T-helper 1 cell treated with Interleukin-12 subunit alpha and Interleukin-12 subunit beta and Interleukin-4 antibody, amounts not matched to agents 30 μg/mL and 1 μg/mL, for 36 hours (primary cell): Measurements from ENCODE around the gene RPF1.
A peak's percentile ranks its signal among the peaks of the same experiment; 100 is the strongest.
"Not testable (repeated sequence)": the region's sequence is repeated elsewhere in the genome, so short reads cannot be mapped to it uniquely, and the experiment has no call there.

ENCODE experiments used
- H3K27ac Mint-ChIP-seq: one replicate; pipeline ENCODE4 v1.8.0; 2021; ENCODE audit warnings: mild to moderate bottlenecking, mixed read lengths
- H3K27me3 Mint-ChIP-seq: one replicate; pipeline ENCODE4 v1.8.0; 2021; ENCODE audit warnings: low read depth, mixed read lengths
- H3K36me3 Mint-ChIP-seq: one replicate; pipeline ENCODE4 v1.8.0; 2021; ENCODE audit warnings: low read depth, mixed read lengths
- H3K4me1 Mint-ChIP-seq: one replicate; pipeline ENCODE4 v1.8.0; 2021; ENCODE audit warnings: low read depth, mixed read lengths
- H3K4me3 Mint-ChIP-seq: one replicate; pipeline ENCODE4 v1.8.0; 2021; ENCODE audit warnings: mild to moderate bottlenecking, moderate library complexity, mixed read lengths
- H3K9me3 Mint-ChIP-seq: one replicate; pipeline ENCODE4 v1.8.0; 2021; ENCODE audit warnings: mixed read lengths

Gene RPF1

DNA sequence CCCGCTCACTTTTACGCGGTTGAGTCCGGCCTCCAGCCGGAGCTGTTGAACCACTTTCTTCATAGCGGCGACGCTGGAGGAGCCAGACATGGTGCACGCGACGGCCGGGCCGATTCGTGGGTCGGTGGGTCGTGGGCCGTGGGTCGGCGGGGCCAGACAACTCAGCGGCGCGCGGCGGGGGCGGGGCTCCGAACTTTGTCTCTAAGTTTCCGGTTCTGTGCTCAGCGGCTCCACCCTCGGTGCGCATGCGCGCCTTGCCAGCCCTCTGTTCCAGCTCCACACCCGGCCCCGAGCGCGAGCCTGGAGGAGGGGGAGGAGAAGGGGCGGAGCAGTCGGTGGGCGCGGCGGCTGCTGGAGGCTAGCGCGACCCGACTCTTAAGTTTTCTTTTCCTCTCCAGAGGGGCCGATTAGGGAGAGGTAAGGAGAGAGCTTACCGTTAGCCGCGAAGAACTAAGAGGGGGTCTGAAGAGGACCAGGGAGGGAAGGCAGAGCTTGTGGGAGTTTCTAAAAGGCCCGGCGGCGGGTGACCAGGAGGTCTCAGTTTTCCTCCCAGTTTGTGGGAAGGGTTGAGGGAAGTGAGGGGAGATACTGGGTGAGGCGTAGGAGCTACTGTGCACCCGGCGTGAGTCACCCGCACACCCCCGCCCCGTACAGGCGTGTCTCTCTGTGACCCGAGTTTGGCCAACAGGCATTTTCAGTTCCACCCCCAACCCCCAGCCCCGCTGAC, 27.1 kb downstream of the RPF1 start, which contains the start of the genes GNG5 and SPATA1:
Gene GNG5 (minus strand): TSS at position 580 of the 727 bp plus-strand sequence. CDS start 490 bp downstream, at position 90.
Gene SPATA1 (plus strand): TSS at position 385 of the 727 bp plus-strand sequence. CDS start 9,974 bp downstream, outside the sequence.
- Mint-ChIP-seq H3K9me3 (peaks cover 17% of the 10 kb centered on the region), H3K4me3 (peak within 1 kb of the TSS; percentile 97), H3K27ac (peak within 1 kb of the TSS; percentile 99), H3K4me1 (peaks cover 31% of the 10 kb centered on the region), H3K36me3 (peaks cover 31% of the 10 kb centered on the region), H3K27me3 (no peaks in the 10 kb centered on the region)

GRCh38 chr1:84506729-84507453, 27.8 kb downstream of the RPF1 start:
- Mint-ChIP-seq H3K36me3 (peaks cover 23% of the 10 kb centered on the region), H3K4me3 (peak overlapping the region; percentile 94), H3K27ac (peak overlapping the region; percentile 99), H3K4me1 (peaks cover 25% of the 10 kb centered on the region), H3K9me3 (peaks cover 17% of the 10 kb centered on the region), H3K27me3 (no peaks in the 10 kb centered on the region)

DNA sequence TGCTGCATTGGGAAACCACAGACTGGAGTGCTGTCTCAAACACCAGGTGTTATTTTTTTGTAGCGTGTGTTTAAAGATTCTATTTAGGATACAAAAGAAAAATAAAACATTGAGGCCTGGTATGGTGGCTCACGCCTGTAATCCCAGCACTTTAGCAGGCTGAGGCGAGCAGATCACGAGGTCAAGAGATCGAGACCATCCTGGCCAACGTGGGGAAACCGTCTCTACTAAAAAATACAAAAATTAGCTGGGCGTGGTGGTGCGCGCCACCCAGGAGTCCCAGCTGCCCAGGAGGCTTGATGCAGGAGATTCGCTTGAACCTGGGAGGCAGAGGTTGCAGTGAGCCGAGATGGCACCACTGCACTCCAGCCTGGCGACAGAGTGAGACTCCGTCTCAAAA, 28.8 kb downstream of the RPF1 start:
- H3K4me1 Mint-ChIP-seq = peaks cover 25% of the 10 kb centered on the region
- H3K9me3 Mint-ChIP-seq = peaks cover 17% of the 10 kb centered on the region
- not testable (repeated sequence) for H3K4me3 Mint-ChIP-seq, H3K27me3 Mint-ChIP-seq, H3K27ac Mint-ChIP-seq
- peaks cover 23% of the 10 kb centered on the region for H3K36me3 Mint-ChIP-seq

- H3K27ac Mint-ChIP-seq = peak overlapping the region; percentile 36
- H3K27me3 Mint-ChIP-seq = no peaks in the 10 kb centered on the region
- H3K4me1 Mint-ChIP-seq = peaks cover 20% of the 10 kb centered on the region
- H3K4me3 Mint-ChIP-seq = peak overlapping the region; percentile 40
- peaks cover 20% of the 10 kb centered on the region for H3K36me3 Mint-ChIP-seq
- peaks cover 17% of the 10 kb centered on the region for H3K9me3 Mint-ChIP-seq
Measured at GRCh38 chr1:84508510-84508909, 29.4 kb downstream of the RPF1 start.

DNA sequence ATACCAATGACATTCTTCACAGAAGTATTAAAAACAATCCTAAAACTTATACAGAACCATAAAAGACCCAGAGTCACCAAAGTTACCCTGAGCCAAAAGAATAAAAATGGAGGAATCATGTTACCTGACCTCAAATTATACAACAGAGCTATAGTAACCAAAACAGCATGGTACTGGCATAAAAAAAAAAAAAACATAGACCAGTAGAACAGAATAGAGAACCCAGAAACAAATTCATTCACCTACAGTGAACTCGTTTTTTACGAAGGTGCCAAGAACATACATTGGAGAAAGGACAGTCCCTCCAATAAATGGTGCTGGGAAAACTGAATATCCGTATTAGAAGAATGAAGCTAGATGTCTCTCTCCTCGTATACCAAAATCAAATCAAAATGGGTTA, 30.0 kb downstream of the RPF1 start:
- peaks cover 20% of the 10 kb centered on the region for H3K36me3 Mint-ChIP-seq
- H3K4me3 Mint-ChIP-seq = no peak overlapping the region
- H3K27ac Mint-ChIP-seq = no peak overlapping the region

DNA sequence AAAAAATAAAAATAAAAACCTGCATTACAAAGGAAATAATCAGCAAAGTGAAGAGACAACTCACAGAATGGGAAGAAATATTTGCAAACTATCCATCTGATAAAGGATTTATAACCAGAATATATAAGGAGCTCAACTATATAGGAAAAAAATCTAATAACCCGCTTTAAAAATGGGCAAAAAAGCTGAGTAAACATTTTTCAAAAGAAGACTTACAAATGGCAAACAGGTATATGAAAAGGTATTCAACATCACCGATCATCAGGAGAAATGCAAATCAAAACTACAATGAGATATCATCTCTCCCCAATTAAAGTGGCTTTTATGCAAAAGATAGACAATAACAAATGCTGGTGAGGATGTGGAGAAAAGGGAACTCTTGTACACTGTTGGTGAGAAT, 31.1 kb downstream of the RPF1 start:
- peaks cover 17% of the 10 kb centered on the region for H3K36me3 Mint-ChIP-seq

More for the DNA sequence above, 30.0 kb downstream of the RPF1 start:
- peaks cover 17% of the 10 kb centered on the region for H3K9me3 Mint-ChIP-seq
- peaks cover 16% of the 10 kb centered on the region for H3K4me1 Mint-ChIP-seq
- no peaks in the 10 kb centered on the region for H3K27me3 Mint-ChIP-seq

DNA sequence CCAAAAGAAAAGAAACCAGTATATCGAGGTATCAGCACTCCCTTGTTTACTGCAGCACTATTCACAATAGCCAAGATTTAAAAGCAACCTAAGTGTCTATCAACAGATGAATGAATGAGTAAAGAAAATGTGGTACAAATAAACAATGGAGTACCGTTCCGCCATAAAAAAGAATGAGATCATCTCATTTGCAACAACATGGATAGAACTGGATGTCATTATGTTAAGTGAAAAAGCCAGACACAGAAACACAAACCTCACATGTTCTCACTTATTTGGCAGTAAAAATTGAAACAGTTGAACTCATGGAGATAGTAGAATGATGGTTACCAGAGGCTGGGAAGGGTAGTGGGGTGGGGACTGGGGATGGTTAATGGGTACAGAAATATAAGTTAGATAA, 31.6 kb downstream of the RPF1 start:
- Mint-ChIP-seq H3K27ac (no peak overlapping the region), H3K4me1 (peaks cover 3% of the 10 kb centered on the region), H3K36me3 (peaks cover 17% of the 10 kb centered on the region), H3K27me3 (no peaks in the 10 kb centered on the region), H3K4me3 (no peak overlapping the region), H3K9me3 (peaks cover 17% of the 10 kb centered on the region)

More for the DNA sequence above, 31.1 kb downstream of the RPF1 start:
- H3K27me3 Mint-ChIP-seq = no peaks in the 10 kb centered on the region
- H3K9me3 Mint-ChIP-seq = peaks cover 17% of the 10 kb centered on the region
- H3K27ac Mint-ChIP-seq = no peak overlapping the region
- H3K4me1 Mint-ChIP-seq = peaks cover 6% of the 10 kb centered on the region
- no peak overlapping the region for H3K4me3 Mint-ChIP-seq

GRCh38 chr1:84524590-84524989, 45.5 kb downstream of the RPF1 start:
- Mint-ChIP-seq H3K9me3 (no peaks in the 10 kb centered on the region), H3K27ac (no peak overlapping the region), H3K36me3 (no peaks in the 10 kb centered on the region), H3K4me3 (no peak overlapping the region), H3K4me1 (no peaks in the 10 kb centered on the region), H3K27me3 (no peaks in the 10 kb centered on the region)

- Mint-ChIP-seq H3K27ac (no peak overlapping the region), H3K36me3 (no peaks in the 10 kb centered on the region), H3K27me3 (no peaks in the 10 kb centered on the region), H3K9me3 (no peaks in the 10 kb centered on the region), H3K4me1 (no peaks in the 10 kb centered on the region), H3K4me3 (no peak overlapping the region)
Measured at GRCh38 chr1:84525779-84526178, 46.7 kb downstream of the RPF1 start.

DNA sequence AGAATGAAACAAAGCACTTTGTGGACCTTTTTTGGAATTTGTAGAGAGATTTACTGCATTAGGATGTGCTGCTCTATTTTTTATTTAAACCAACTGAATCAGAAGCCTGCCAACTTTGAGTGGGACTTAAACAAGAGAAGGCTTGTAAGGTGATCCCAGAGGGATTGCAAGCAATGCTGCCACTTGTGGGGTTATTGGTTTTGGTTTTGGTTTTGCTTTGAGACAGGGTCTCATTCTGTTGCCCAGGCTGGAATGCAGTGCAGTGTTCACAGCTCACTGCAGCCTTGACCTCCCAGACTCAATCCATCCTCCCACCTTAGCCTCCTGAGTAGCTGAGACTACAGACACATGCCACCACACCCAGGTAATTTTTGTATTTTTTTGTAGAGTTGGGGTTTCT, 59.5 kb downstream of the RPF1 start:
- Mint-ChIP-seq H3K27ac (peak overlapping the region; percentile 47), H3K4me3 (no peak overlapping the region), H3K27me3 (no peaks in the 10 kb centered on the region), H3K36me3 (peaks cover 13% of the 10 kb centered on the region), H3K9me3 (no peaks in the 10 kb centered on the region), H3K4me1 (peaks cover 22% of the 10 kb centered on the region)

DNA sequence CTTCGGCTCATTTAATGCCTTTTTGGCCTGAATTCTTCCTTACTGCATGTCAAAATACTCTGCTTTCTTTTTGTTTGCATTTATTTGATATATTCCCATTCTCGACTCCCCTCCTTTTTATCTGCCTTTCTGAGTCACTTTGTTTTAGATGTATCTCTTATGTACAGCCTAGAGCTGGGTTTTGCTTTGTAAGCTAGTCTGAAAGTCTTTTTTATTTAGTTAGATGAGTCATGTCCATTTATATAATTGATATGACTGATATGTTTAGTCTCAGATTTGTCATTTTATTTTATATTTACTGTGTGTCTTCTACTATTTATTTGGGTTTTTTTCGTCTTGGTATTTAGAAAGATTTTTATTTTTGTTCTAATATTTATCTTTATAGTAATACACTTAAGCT, 60.9 kb downstream of the RPF1 start:
- H3K9me3 Mint-ChIP-seq = no peaks in the 10 kb centered on the region
- H3K36me3 Mint-ChIP-seq = peaks cover 15% of the 10 kb centered on the region
- H3K27ac Mint-ChIP-seq = no peak overlapping the region
- no peaks in the 10 kb centered on the region for H3K27me3 Mint-ChIP-seq
- no peak overlapping the region for H3K4me3 Mint-ChIP-seq
- peaks cover 22% of the 10 kb centered on the region for H3K4me1 Mint-ChIP-seq

GRCh38 chr1:84540759-84541158, 61.7 kb downstream of the RPF1 start:
- Mint-ChIP-seq H3K36me3 (peaks cover 14% of the 10 kb centered on the region), H3K9me3 (no peaks in the 10 kb centered on the region), H3K4me1 (peaks cover 22% of the 10 kb centered on the region), H3K27me3 (no peaks in the 10 kb centered on the region), H3K27ac (no peak overlapping the region), H3K4me3 (no peak overlapping the region)

DNA sequence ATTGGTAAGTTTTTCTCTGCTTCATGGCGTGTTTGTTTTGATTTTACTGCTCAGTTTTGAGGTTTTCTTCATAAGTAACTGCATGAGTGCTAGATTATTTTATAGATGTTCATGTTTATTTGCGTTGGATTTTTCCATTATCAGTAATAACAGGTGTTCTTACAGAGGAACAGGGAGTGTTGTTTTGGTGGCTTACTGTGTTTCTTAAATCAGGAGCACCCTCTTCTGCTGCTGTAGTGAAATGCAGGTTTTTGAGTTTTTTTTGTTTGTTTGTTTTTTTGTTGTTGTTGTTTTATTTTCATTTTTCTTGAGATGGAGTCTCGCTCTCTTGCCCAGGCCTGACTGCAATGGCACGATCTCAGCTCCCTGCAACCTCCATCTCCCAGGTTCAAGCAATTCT, 62.6 kb downstream of the RPF1 start:
- peaks cover 22% of the 10 kb centered on the region for H3K4me1 Mint-ChIP-seq
- no peak overlapping the region for H3K27ac Mint-ChIP-seq
- H3K9me3 Mint-ChIP-seq = no peaks in the 10 kb centered on the region
- H3K4me3 Mint-ChIP-seq = no peak overlapping the region
- H3K27me3 Mint-ChIP-seq = no peaks in the 10 kb centered on the region
- H3K36me3 Mint-ChIP-seq = peaks cover 14% of the 10 kb centered on the region
